ENCODE data around the gene LYZ. TPM values are rescaled to one million over a fixed set of nuclear protein-coding genes. Genes with fewer than 3 reads are reported as not detected.

The LYZ gene
- total and polyA plus RNA-seq, 7 experiments from 2014 or later, result 1.1 to 2,445 (median 37.7) TPM

DNA sequence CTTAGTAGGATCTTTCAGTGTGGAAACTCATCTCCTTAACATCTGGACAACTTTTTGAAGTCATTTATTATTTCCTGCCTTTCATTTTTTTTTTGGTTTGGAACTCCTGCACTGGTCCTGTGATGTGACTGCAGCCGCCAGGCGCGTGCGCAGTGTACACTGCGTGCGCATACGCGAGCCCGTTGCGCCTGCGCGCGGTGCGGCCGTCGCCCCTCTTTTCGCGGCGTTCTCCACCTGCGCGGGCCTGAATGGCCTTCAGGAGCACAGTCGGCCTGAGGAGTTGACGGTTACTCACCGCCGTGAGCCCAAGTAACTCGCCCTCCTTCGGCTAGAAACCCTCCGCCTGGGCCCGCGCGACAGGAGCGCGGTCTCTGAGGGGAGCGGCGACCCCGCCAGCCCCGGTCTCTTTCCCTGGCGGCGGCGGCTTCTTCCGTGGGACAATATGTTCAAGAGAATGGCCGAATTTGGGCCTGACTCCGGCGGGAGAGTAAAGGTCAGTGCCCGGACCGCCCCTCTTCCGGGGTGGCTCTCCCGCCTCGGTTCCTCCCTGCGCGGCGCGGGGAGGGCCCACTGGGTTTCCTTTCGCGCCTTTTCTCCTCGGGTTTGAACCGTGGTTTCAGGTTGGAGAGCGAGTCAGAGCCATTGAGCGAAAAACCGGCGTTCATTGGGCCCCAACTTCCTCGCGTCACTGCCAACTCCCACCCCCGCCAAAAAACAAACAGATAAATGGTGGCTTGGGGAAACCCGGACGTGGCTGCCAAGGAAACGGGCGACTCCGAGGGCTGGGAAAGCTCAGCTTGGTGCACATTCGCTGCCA, 11.6 kb downstream of the LYZ start, which contains the start of gene YEATS4:
YEATS4 (plus strand) TSS at position 213 of the 817 bp plus-strand sequence; CDS start at position 443, 230 bp downstream.
- H3K9me3 Mint-ChIP-seq, result peaks cover 0 to 3% (median 0%) of the 10 kb centered on the region in 11 donors
- Histone ChIP-seq H3K27me3 (ENCODE audit: control insufficient read depth in 2 of 2, insufficient read depth in 2 of 2, low read length in 2 of 2) (no peaks in the 10 kb centered on the region), H3K36me3 (ENCODE audit: control insufficient read depth in 2 of 3, insufficient read depth in 3 of 3, low read length in 3 of 3) (peaks cover 0 to 4% (median 0%) of the 10 kb centered on the region in 3 experiments), H3K9me3 (ENCODE audit: control insufficient read depth in 2 of 3, low read length in 3 of 3) (no peaks in the 10 kb centered on the region), H3K4me3 (ENCODE audit: low read length) (peak within 1 kb of the TSS; percentile 76), H3K4me1 (ENCODE audit: control insufficient read depth in 2 of 2, insufficient read depth in 2 of 2, low read length in 2 of 2) (peaks cover 5 to 6% of the 10 kb centered on the region in 2 donors), H3K27ac (ENCODE audit: low read depth, low read length) (peak within 1 kb of the TSS; percentile 93)
- POLR2A ChIA-PET, result interaction anchor here (0.6 to 3.0 kb wide), 3 partner anchors 21 to 30 kb away, joined by 5 to 61 read pairs (median 9); no protein-coding TSS in a partner anchor
- H3K27ac Mint-ChIP-seq, result peak within 1 kb of the TSS; percentile 80 to 96 (median 91)
- ATAC-seq, result peak; percentile 86
- CTCF ChIA-PET, result interaction anchor here (0.6 to 2.8 kb wide), 4 partner anchors 29 to 286 kb away, joined by 3 to 16 read pairs (median 9); no protein-coding TSS in a partner anchor
- peaks cover 11 to 32% (median 25%) of the 10 kb centered on the region in 7 donors for H3K4me1 Mint-ChIP-seq
- H3K36me3 Mint-ChIP-seq, result peaks cover 0 to 12% (median 8%) of the 10 kb centered on the region in 5 donors
- peak; percentile 73 to 93 (median 84) for DNase-seq
- H3K4me3 Mint-ChIP-seq, result peak within 1 kb of the TSS; percentile 82 to 93 (median 89)
- peaks cover 0 to 3% (median 0%) of the 10 kb centered on the region in 5 donors for H3K27me3 Mint-ChIP-seq
- intact Hi-C loops (cut with micrococcal nuclease), result loop anchor here (1.0 to 5.0 kb wide), 8 partner anchors 111 to 883 kb away; partner anchors contain the start of genes CCT2 (in 2 of the 2), CPSF6 (in 2 of the 2), FRS2 (in 2 of the 2) and RAB3IP (in 2 of the 2)

GRCh38 chr12:69360348-69360672, 12.1 kb downstream of the LYZ start:
- peak overlapping the region; percentile 82 to 93 (median 89) for H3K4me3 Mint-ChIP-seq
- no peaks in the 10 kb centered on the region for H3K27me3 Mint-ChIP-seq
- no peaks in the 10 kb centered on the region for H3K9me3 ChIP-seq (ENCODE audit: control insufficient read depth in 2 of 3, low read length in 3 of 3)
- ATAC-seq, result no peak
- peak overlapping the region; percentile 93 for H3K27ac ChIP-seq (ENCODE audit: low read depth, low read length)
- intact Hi-C loops (cut with micrococcal nuclease), result loop anchor here (1.0 to 2.0 kb wide), 5 partner anchors 110 to 882 kb away; partner anchors contain the start of genes CCT2 (in 1 of the 2), CNOT2 (in 1 of the 2), CPSF6 (in 1 of the 2) and FRS2 (in 1 of the 2)
- POLR2A ChIA-PET, result interaction anchor here (0.6 to 2.1 kb wide), 2 partner anchors 21 to 30 kb away, joined by 5 to 9 read pairs; no protein-coding TSS in a partner anchor
- peaks cover 0 to 4% (median 0%) of the 10 kb centered on the region in 3 experiments for H3K36me3 ChIP-seq (ENCODE audit: control insufficient read depth in 2 of 3, insufficient read depth in 3 of 3, low read length in 3 of 3)
- no peak for DNase-seq
- peak overlapping the region; percentile 76 for H3K4me3 ChIP-seq (ENCODE audit: low read length)
- H3K9me3 Mint-ChIP-seq, result peaks cover 0 to 3% (median 0%) of the 10 kb centered on the region in 11 donors
- H3K27me3 ChIP-seq (ENCODE audit: control insufficient read depth in 2 of 2, insufficient read depth in 2 of 2, low read length in 2 of 2), result no peaks in the 10 kb centered on the region
- H3K36me3 Mint-ChIP-seq, result peaks cover 0 to 12% (median 8%) of the 10 kb centered on the region in 5 donors
- H3K4me1 Mint-ChIP-seq, result peaks cover 11 to 32% (median 25%) of the 10 kb centered on the region in 7 donors
- CTCF ChIA-PET, result interaction anchor here (0.6 to 1.0 kb wide), 3 partner anchors 209 to 286 kb away, joined by 3 to 4 read pairs (median 3); no protein-coding TSS in a partner anchor
- H3K27ac Mint-ChIP-seq, result peak overlapping the region; percentile 80 to 96 (median 91)
- peaks cover 5 to 6% of the 10 kb centered on the region in 2 donors for H3K4me1 ChIP-seq (ENCODE audit: control insufficient read depth in 2 of 2, insufficient read depth in 2 of 2, low read length in 2 of 2)

DNA sequence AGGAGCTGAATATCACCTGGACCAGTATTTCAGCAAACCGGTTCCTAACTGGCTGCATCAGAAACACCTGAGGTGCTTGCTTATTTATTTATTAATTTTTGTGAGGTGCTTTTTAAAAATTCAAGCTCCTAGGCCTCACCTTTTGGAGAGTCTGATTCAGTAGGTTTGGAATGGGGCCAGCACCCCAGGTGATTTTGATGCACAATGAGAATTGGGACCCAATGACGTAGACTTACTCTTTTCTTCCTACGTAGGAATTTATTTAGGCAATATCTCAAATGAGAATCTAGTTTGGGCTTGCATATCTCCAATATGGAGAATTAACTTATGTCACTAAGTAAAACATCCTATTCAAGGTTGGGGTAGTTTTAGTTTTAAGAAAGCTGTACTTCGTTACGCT, 18.6 kb downstream of the LYZ start:
- no peaks in the 10 kb centered on the region for H3K4me1 ChIP-seq (ENCODE audit: control insufficient read depth in 2 of 2, insufficient read depth in 2 of 2, low read length in 2 of 2)
- H3K4me3 ChIP-seq (ENCODE audit: low read length), result no peak overlapping the region
- Mint-ChIP-seq H3K27ac (no peak overlapping the region), H3K27me3 (no peaks in the 10 kb centered on the region), H3K4me3 (no peak overlapping the region), H3K9me3 (peaks cover 0 to 2% (median 0%) of the 10 kb centered on the region in 11 donors), H3K4me1 (peaks cover 2 to 33% (median 15%) of the 10 kb centered on the region in 7 donors), H3K36me3 (peaks cover 13 to 43% (median 15%) of the 10 kb centered on the region in 5 donors)
- POLR2A ChIA-PET, result interaction anchor here (0.6 to 3.1 kb wide), 3 partner anchors 36 to 206 kb away, joined by 3 to 13 read pairs (median 4); no protein-coding TSS in a partner anchor
- CTCF ChIA-PET, result interaction anchor here (0.9 to 1.4 kb wide), 3 partner anchors 9 to 204 kb away, joined by 3 read pairs; no protein-coding TSS in a partner anchor
- peaks cover 0 to 32% (median 0%) of the 10 kb centered on the region in 3 experiments for H3K36me3 ChIP-seq (ENCODE audit: control insufficient read depth in 2 of 3, insufficient read depth in 3 of 3, low read length in 3 of 3)
- ATAC-seq (no peak), DNase-seq (no peak)
- no peak overlapping the region for H3K27ac ChIP-seq (ENCODE audit: low read depth, low read length)
- no peaks in the 10 kb centered on the region for H3K27me3 ChIP-seq (ENCODE audit: control insufficient read depth in 2 of 2, insufficient read depth in 2 of 2, low read length in 2 of 2)
- H3K9me3 ChIP-seq (ENCODE audit: control insufficient read depth in 2 of 3, low read length in 3 of 3), result no peaks in the 10 kb centered on the region
- intact Hi-C loops (cut with micrococcal nuclease), result no loop called here

DNA sequence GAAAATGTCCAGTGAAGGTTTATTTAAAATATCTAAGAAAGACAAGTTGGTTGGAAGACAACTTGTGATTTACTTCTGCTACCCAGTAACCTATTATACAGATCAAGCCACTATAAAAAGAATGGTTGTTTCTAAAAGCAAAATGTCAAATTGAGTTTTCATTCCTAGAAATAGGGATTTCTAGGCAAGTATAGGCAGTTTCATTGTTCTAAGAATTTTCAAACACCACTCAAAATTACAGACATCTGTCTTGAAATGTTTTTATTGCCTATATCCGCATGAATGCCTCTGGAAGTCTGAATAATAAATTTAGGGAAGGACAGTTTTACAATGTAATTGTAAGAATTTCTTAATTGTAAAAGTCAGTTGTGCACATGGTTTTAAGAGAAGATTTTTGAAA, 20.0 kb downstream of the LYZ start:
- H3K4me1 Mint-ChIP-seq, result peaks cover 2 to 31% (median 15%) of the 10 kb centered on the region in 7 donors
- peaks cover 0 to 37% (median 0%) of the 10 kb centered on the region in 3 experiments for H3K36me3 ChIP-seq (ENCODE audit: control insufficient read depth in 2 of 3, insufficient read depth in 3 of 3, low read length in 3 of 3)
- H3K4me3 Mint-ChIP-seq, result no peak overlapping the region

DNA sequence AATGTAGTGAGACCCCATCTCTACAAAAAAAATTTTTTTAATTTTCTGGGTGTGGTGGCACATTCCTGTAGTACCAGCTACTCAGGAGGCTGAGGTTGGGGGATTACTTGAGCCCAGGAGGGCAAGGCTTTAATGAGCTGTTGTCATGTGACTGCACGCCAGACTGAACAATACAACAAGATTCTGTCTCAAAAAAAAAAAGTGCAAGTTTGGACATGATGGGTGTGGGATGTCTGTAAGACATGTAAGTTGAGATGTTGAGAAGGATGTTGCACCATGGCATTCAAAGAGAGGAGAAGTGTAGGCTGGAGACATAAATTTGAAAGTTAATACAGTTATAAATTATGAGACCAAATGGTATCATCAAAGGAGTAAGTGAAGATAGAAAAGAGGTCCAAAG, 34.9 kb downstream of the LYZ start:
- no peak overlapping the region for H3K4me3 ChIP-seq (ENCODE audit: low read length)
- intact Hi-C loops (cut with micrococcal nuclease), result no loop called here
- Mint-ChIP-seq H3K4me3 (no peak overlapping the region), H3K4me1 (peaks cover 0 to 17% (median 8%) of the 10 kb centered on the region in 7 donors), H3K27me3 (no peaks in the 10 kb centered on the region), H3K9me3 (peaks cover 0 to 4% (median 0%) of the 10 kb centered on the region in 11 donors), H3K36me3 (peaks cover 14 to 67% (median 33%) of the 10 kb centered on the region in 5 donors), H3K27ac (peak overlapping the region in 2 of 9 donors; percentile 8 to 68)
- DNase-seq (no peak), ATAC-seq (no peak)
- peaks cover 0 to 23% (median 10%) of the 10 kb centered on the region in 3 experiments for H3K36me3 ChIP-seq (ENCODE audit: control insufficient read depth in 2 of 3, insufficient read depth in 3 of 3, low read length in 3 of 3)
- H3K27me3 ChIP-seq (ENCODE audit: control insufficient read depth in 2 of 2, insufficient read depth in 2 of 2, low read length in 2 of 2), result no peaks in the 10 kb centered on the region
- CTCF ChIA-PET, result no interaction called here
- H3K9me3 ChIP-seq (ENCODE audit: control insufficient read depth in 2 of 3, low read length in 3 of 3), result no peaks in the 10 kb centered on the region
- no peak overlapping the region for H3K27ac ChIP-seq (ENCODE audit: low read depth, low read length)
- no peaks in the 10 kb centered on the region for H3K4me1 ChIP-seq (ENCODE audit: control insufficient read depth in 2 of 2, insufficient read depth in 2 of 2, low read length in 2 of 2)
- POLR2A ChIA-PET, result interaction anchor here (1.1 kb wide), 1 partner anchor 15 kb away, joined by 3 read pairs; no protein-coding TSS in a partner anchor

More for the DNA sequence above, 20.0 kb downstream of the LYZ start:
- Histone ChIP-seq H3K27ac (ENCODE audit: low read depth, low read length) (no peak overlapping the region), H3K9me3 (ENCODE audit: control insufficient read depth in 2 of 3, low read length in 3 of 3) (no peaks in the 10 kb centered on the region), H3K4me1 (ENCODE audit: control insufficient read depth in 2 of 2, insufficient read depth in 2 of 2, low read length in 2 of 2) (no peaks in the 10 kb centered on the region), H3K4me3 (ENCODE audit: low read length) (no peak overlapping the region), H3K27me3 (ENCODE audit: control insufficient read depth in 2 of 2, insufficient read depth in 2 of 2, low read length in 2 of 2) (no peaks in the 10 kb centered on the region)
- CTCF ChIA-PET, result no interaction called here
- Mint-ChIP-seq H3K27ac (peak overlapping the region in 1 of 9 donors; percentile 69), H3K9me3 (peaks cover 0 to 6% (median 0%) of the 10 kb centered on the region in 11 donors), H3K27me3 (no peaks in the 10 kb centered on the region), H3K36me3 (peaks cover 19 to 55% (median 24%) of the 10 kb centered on the region in 5 donors)
- intact Hi-C loops (cut with micrococcal nuclease), result no loop called here
- ATAC-seq (no peak), DNase-seq (no peak)
- POLR2A ChIA-PET, result interaction anchor here (0.9 to 1.1 kb wide), 2 partner anchors 15 to 37 kb away, joined by 3 read pairs; no protein-coding TSS in a partner anchor

- POLR2A ChIA-PET, result no interaction called here
- DNase-seq, result no peak
- H3K9me3 Mint-ChIP-seq, result no peaks in the 10 kb centered on the region
These were observed 36.9 kb downstream of the LYZ start for GRCh38 chr12:69385038-69385437.

More at GRCh38 chr12:69385038-69385437, 36.9 kb downstream of the LYZ start:
- H3K27me3 ChIP-seq (ENCODE audit: control insufficient read depth in 2 of 2, insufficient read depth in 2 of 2, low read length in 2 of 2), result no peaks in the 10 kb centered on the region
- no peak overlapping the region for H3K4me3 ChIP-seq (ENCODE audit: low read length)
- no peak overlapping the region for H3K27ac ChIP-seq (ENCODE audit: low read depth, low read length)
- Mint-ChIP-seq H3K4me3 (no peak overlapping the region), H3K4me1 (peaks cover 0 to 12% (median 8%) of the 10 kb centered on the region in 7 donors), H3K27ac (no peak overlapping the region), H3K27me3 (no peaks in the 10 kb centered on the region), H3K36me3 (peaks cover 8 to 58% (median 24%) of the 10 kb centered on the region in 5 donors)
- no peaks in the 10 kb centered on the region for H3K4me1 ChIP-seq (ENCODE audit: control insufficient read depth in 2 of 2, insufficient read depth in 2 of 2, low read length in 2 of 2)
- H3K9me3 ChIP-seq (ENCODE audit: control insufficient read depth in 2 of 3, low read length in 3 of 3), result no peaks in the 10 kb centered on the region
- H3K36me3 ChIP-seq (ENCODE audit: control insufficient read depth in 2 of 3, insufficient read depth in 3 of 3, low read length in 3 of 3), result peaks cover 0 to 14% (median 0%) of the 10 kb centered on the region in 3 experiments
- intact Hi-C loops (cut with micrococcal nuclease), result no loop called here
- ATAC-seq, result no peak
- CTCF ChIA-PET, result no interaction called here

Measured in naive thymus-derived CD4-positive, alpha-beta T cell (primary cell).